GM04503 (cell line): Measurements from ENCODE around the gene FAM25A.

Experiments used
- DNase-seq: peaks from one replicate; pipeline ENCODE4 v3.0.0-alpha.2; 2012; ENCODE audit warnings: low read depth

The FAM25A gene

DNA sequence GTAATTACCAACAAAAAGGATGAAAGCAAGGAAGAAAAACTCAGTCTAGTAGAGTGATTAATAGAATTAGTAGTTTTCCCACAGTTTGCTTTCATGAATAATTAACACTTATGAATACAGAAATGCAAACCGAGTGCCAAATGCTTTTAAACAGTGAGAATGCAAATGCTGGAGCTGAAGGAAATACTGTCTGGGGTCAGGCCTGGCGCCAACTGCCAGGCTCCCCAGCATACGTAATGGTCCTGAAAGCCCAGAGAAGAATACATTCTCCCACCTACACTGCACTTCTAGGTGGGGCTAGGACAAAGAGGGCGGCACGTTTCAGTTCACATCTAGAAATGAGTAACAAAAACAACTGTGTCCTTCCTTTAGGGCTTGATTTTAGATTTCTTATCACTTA, 44.6 kb downstream of the FAM25A start:
- no peak for DNase-seq

DNA sequence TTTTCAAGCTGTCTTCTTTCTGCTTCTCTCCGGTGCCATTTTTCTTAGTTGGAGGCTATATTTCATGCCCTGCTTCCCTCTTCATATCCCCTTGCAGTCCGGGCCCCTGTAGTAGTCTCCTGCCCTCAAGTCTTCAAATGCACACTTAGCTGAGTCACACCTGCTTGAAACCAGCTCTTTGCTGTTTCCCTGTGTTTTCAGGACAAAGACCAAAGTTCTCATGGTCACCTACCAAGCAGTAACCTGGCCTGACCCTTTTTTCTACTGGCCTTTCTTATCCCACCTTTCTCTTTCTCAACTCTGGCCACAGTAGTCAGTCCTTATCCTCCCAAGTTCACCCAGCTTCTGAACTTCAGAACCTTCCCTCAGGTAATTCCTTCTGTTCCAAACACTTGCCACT, 46.1 kb downstream of the FAM25A start:
- DNase-seq = no peak

DNA sequence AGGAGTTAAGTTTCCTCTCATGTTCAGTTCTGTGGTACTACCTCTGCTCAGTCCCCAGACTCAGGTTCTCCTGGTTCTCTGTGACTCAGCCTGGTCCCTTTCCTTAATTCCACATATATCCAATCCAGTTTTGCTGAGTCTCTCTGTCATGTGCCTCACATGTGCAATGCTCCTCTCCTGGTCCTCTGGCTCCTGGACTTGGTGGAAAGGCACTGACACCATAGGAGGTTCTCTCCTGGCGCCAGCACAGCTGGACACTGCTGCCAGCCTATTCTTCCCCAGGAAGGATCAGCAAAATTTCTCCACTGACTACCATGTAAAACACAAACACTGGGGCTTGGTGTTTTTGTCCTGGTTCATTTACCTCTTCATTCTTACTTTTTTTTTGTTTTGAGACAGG, 46.8 kb downstream of the FAM25A start:
- DNase-seq = no peak

DNA sequence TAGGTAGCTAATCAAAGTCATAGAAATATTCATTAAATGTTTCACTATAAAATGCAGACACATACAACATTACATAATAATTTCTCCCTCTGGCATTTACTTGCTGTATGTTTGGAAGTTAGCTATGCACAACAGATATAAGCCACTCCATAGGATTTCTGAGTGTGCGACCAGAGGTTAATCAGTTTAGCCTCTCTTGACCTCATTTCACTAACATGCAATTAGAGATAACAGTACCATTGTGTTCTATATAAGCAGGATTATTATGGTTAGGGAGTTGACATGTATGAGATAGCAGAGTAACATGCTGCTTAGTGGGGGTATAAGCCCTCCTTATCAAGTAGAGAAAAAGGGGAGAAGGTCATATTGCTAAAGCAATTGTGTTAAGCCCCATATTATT, 48.2 kb downstream of the FAM25A start:
- no peak for DNase-seq

DNA sequence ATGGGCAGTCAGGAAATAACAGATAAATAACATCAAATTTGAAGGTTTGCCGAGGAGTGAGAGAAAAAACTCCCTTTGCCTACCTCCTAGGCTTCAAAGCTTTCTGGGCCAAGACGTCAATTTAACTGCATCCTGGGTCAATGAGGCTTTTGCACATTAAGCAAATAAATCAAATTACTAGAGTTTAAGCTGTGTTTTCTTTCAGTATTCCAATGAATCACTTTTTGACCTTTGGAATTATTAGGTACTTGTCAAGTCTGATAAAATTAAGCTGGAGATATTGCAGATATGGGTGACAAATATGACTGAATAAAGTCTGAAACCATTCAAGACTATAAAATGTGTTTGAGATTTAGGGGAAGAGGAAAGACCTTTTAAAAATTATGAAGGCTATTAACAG, 52.4 kb downstream of the FAM25A start:
- DNase-seq = no peak
